Hair follicle dermal papilla cell (primary cell): ENCODE data around the gene HLX. TPM values are rescaled to one million over a fixed set of nuclear protein-coding genes. Genes with fewer than 3 reads are reported as not detected.

Experiments
- total RNA-seq: library from RNA; depleted of rRNA; stranded (reverse); fragments of >200 nt; gene quantifications from 2 replicates; pipeline ENCODE4 v1.2.3, GENCODE V29; 2012

The HLX gene, protein sequence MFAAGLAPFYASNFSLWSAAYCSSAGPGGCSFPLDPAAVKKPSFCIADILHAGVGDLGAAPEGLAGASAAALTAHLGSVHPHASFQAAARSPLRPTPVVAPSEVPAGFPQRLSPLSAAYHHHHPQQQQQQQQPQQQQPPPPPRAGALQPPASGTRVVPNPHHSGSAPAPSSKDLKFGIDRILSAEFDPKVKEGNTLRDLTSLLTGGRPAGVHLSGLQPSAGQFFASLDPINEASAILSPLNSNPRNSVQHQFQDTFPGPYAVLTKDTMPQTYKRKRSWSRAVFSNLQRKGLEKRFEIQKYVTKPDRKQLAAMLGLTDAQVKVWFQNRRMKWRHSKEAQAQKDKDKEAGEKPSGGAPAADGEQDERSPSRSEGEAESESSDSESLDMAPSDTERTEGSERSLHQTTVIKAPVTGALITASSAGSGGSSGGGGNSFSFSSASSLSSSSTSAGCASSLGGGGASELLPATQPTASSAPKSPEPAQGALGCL
- total RNA-seq: 5.4 and 7.2 TPM in 2 replicates

DNA sequence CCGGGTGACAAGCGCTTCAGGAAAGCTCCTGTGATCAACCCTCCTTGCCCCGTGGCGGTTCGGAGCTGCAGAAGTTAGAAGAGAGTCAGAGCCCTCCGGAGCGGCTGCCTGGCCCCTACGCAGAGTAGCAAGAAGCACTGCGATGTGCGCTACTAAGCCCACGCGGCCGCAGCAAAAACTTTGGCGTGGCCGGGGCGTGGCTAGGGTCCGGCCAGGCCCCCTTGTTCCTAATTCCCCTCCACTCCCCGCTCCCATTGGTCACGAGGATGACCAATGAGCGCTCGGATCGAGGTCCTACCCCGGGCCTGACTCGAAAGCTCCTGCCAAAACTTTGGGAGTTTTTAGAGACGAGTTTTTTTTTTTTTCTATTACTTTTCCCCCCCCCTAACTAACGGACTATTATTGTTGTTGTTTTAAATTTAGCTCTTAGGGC is at the start of gene HLX:
HLX (plus strand) TSS at position 368 of the 433 bp plus-strand sequence. CDS start 415 bp downstream, outside the sequence.

Other genes starting within 250 kb of the HLX start
- gene C1orf115, start 189.1 kb upstream of the HLX start, total RNA-seq: 0.49 and 0.61 TPM in 2 replicates
- gene MTARC2, start 131.1 kb upstream of the HLX start, total RNA-seq: 4.0 and 4.7 TPM in 2 replicates
- gene MTARC1, start 92.5 kb upstream of the HLX start, total RNA-seq: 0.61 and 0.97 TPM in 2 replicates